Activated CD4-positive, alpha-beta T cell treated with anti-CD3 and anti-CD28 coated beads, Interleukin-10, Interleukin-2, amounts not matched to agents 100 ng/mL and 50 ng/mL, durations not matched to agents 16 hours and 8 hours (primary cell): ENCODE measurements around the gene ZNF189.

Source experiments
- DNase-seq: peaks from one replicate; pipeline ENCODE4 v3.0.0-alpha.2; 2020

The ZNF189 gene

DNA sequence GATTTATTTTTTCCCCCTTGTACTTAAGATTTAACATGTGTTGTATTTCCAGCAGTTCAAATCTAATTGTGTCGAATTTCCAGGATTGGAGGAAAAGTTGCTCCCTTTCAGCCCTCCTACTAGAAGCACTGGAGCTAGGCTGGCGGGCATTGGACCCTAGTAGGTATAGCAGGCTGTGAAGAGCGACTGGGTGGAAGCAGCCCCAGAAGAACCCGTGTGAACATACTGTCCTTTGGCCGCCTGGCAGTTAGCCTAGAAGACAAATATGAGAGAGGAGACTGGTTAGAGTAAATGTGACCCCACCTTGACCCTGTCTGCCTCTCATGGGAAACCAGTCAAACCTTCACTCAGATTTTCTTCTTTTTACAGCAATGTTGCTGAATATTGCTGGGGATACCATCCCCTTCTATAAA, 23.0 kb downstream of the ZNF189 start:
- DNase-seq = no peak

DNA sequence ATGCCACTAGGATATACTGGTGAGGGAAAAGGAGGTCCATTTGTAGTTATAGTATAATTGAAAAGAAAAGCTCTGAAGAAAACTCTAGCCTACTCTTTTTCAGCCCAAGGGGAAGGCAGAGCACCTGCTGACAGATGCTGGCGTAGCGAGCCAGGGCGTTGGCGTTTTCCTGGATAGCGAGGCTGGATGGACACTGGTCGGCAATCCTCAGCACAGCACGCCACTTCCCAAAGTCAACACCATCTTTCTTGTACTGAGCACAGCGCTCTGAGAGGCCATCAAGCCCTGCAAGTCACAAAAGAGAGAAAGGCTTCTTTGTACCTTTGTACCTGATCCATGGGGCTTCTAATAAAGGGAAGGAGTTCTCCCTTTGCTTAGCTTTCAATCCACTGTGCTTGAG, 28.7 kb downstream of the ZNF189 start:
- no peak for DNase-seq

DNA sequence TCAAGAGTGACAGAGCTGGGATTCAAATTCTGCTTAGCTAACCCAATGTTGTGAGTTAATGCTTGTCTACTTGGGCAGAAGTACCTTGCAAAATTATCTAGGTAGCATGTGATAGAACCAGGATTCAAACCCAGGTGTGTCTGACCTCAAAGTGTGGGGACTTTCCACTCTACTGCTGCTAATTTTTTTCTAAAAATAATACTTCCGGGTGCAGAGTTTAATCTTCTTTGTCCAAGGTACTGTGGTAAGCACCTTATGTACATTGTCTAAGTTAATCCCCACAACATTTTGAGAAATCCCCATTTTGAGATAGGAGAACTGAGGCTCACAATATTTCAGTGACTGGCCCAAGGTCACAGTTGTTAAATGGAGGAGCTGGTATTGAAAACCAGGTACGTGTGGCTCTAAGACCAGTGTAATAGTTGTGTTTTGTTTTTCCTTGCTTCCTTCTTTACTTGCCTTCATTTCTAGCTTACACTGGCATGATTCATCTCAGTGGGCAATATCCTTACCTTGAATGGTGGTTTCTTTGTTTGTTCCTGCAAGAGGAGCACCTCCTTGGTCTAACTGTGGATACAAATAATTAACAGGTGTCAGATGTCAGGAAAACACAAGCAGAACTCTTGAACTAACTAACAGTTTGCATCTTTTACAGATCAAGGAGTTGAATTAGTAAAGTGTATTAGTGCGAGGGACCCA, 29.5 kb downstream of the ZNF189 start:
- DNase-seq = no peak

DNA sequence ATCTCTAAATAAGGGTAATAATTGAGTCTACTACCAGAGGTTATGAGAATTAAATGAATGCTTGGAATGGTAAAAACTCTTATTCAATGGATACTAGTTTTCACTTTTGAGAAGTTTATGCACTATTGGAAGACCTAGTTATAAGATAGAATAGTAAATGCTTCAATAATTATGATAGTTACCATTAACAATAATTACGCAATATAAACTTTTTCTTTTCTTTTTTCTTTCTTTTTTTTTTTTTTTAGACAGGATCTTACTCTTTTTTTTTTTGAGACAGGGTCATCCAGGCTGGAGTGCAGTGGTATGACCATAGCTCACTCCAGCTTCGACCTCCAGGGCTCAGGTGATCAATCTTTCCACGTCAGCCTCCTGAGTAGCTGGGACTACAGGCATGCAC, 30.3 kb downstream of the ZNF189 start:
- no peak for DNase-seq

DNA sequence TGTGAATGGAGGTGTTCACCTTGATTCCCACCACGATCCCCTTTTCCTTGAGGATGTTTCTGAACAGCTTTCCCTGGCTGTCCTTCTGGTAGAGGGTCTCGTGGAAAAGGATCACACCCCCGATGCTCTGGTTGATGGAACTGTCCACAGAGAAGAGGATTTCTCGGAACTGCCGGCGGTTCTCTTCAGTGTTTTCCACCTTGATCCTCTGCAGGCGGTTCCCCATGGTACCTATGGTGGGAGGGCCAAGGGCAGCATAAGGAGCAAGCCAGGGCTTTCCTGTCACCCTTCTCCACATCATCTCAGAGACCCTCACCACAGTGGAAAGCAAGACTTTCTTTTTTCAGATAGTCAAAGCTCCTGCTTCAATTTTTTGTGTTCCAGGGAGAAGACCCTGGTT, 31.1 kb downstream of the ZNF189 start:
- no peak for DNase-seq

DNA sequence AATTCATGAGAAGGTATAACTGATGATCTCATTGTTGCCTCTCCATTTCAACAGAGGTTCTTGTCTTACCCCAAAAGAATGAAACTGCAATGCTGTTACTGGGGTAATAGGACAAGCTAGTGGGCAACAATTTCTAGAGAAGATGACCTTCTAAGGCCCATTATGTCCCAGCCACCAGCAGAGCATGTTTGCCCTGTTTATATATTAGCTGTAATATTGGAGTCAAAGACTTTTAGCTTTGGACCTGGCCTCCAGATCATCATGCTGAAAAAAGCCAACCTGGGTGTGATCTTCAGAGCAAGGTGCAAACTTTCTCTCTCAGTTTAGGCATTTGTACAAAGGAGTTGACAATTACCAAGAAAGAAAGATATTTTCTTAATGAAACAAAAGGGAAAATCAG, 33.5 kb downstream of the ZNF189 start:
- DNase-seq = no peak

DNA sequence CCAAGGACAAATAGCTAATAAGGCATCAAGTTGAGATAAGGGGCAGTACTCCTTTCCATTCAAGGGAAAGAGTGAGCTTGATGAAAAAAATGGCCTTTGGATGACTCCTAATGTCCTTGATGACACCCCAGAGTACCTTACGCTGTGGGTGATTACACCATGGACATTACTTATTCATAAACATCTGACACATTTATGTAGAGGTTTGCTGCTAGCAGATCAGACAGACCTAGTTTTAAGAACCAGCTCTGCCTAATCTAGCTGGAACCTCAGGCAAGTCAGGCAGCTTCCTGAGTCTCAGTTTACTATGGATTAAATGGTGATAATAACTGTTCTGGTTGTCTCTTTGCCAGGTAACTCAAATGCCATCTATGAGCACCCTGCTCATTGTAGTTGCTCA, 34.1 kb downstream of the ZNF189 start:
- DNase-seq = no peak

DNA sequence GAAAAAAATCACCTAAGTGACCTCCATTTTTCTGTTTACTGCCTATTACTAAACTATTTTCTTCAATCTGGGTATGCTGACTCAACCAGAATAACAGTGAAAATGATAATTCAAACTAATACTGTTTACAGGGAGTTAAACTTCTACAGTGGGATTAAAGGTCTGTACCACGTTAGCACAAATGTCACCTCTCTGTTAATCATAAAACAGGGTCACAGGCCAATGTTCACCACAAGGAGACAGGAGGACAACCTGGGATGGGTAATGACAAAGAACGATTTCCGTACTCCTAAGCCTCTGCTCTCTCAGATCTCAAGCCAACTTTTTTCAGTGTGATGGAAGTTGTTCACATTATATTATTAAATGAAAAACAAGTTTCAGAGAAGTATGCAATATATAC, 34.6 kb downstream of the ZNF189 start:
- no peak for DNase-seq

DNA sequence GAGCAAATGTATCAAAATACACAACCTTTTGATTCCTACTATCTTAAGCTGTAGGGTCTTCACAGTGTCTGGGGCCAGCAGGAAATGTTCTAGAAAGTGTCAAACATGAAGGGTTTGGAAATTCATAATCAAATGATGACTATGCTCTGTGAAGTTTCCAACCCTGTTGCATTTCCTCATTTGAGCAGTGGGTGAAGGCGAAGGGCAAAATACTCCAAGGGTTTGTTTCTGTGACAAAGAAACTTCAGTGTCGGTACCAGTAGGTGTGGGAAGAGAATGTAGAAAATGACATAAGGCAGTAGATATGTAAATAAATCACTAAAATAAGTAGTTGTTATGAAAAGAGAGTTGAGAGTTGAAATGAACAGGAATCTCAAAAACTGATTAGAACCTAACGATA, 36.3 kb downstream of the ZNF189 start:
- DNase-seq = no peak

DNA sequence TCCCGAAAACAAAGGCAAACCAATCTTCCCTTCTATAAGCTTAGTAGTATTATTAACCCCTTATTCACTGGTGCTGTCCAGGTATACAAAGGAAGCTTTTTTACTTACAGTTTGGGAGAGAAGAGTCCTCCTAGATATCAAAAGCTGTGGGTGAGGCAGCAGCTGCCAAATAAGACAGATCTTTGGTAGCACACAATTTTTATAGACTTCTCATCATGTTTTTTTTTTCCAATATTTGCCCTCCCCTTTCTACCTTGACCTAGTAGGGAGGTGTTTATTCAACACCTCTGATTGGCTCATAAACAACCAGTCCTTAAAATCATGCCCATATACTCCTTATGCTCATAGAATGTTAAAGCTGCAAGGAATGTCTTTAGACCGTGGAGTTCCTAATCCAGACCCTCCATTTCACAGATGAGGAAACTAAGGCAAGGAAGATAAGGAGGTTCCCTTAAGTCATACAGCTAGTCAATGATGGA, 37.0 kb downstream of the ZNF189 start, which contains the start of gene ALDOB:
Gene ALDOB, minus strand, starts transcription at position 174 of the 479 bp plus-strand sequence. CDS start 4,887 bp downstream, outside the sequence.
- DNase-seq = no peak

DNA sequence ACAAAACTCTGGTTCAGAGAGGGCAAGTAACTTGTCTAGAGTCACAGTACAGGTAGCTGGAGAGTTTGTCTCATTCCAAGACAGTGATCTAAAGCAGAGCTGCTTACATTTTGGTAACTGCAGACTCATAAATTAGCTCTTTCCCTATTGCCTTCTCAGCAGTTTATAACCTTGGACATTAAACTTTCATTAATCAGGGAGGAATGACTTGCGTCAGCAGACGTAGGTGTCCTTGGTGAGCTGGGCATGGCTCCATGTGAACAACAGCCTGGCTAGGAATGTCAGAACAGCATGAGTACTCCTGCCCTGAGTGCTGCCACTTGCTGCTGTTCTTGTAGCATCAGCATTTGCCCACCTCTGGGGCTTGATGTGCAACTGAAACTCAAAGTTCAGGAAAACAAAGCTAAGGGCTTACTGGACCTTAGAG, 39.2 kb downstream of the ZNF189 start:
- no peak for DNase-seq

DNA sequence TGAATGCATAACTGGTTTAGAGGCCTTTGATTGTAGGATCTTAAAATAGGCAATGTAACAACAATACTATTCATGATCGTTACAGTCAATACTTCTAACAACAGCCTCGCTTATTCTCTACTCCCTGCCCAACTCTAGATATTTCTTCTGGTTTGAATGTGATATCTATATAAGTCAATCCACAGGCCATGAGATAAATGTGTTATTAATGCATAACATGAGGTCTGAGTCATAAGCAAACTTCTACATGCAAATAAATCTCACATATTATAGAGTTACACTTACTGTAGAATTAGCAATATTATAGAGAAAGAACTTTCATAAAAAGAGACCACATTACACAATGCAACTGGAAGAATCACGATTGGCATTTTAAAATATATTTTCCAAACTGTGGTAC, 39.9 kb downstream of the ZNF189 start:
- no peak for DNase-seq

DNA sequence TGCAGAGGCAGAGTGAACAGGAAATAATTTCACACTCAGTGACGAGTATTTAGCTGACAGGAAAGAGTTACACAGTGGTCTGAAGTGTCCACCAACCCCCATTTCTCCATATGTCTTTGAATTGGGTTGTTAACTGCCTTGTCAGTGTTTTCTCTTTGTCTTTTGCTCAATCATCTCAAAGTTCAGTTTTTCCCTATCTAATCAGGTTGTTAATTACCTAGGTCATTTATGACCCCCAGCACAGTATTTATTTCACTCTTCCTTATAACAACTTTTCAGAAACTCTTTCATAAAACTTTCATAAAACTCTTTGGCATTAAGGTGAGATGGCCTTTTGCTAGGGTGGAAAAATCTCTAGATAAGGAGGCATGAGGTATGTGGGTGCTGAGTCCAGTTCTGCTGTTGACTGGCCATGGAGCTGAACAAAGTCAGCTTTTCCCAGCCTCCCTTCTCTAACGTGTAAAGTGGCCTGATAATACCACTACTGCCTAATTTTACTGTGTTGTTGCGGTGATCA, 42.1 kb downstream of the ZNF189 start:
- DNase-seq = no peak

DNA sequence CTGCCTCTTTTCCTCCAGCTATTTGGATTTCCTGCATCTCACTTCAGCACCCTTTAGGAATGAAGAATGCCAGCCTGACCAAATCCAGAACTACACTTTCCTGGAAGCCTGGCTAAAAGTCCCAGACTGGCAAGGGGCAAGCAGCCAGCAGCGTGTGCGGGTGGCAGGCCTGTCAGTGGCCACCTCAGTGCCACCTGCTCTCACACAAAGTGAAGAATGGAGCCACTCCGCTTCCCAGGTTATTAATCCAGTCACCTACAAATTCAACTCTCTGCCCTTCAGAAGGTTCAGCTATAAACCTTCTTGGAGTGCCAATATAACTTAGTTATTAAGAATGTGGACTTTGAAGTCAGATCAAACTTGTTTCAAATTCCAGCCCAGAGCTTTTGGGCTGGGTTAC, 43.7 kb downstream of the ZNF189 start:
- DNase-seq = no peak

DNA sequence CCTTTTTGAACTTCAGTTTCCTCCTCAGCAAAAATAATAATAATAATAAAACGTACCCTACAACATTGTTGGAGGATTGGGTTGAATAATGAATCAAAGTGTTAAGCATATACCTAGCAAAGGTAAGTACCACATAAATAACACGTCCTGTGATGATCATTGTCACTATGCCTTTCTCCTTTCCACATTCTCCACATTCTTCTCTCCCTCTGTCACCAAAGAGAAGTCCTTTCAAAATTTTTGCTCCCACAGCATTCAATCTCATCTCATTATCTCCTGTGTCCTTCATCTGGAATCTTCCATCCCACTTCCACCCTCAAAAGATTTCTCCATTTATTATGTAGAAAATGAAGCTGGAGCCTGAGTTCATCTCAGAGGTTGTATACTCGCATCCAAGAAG, 44.1 kb downstream of the ZNF189 start:
- DNase-seq = no peak

DNA sequence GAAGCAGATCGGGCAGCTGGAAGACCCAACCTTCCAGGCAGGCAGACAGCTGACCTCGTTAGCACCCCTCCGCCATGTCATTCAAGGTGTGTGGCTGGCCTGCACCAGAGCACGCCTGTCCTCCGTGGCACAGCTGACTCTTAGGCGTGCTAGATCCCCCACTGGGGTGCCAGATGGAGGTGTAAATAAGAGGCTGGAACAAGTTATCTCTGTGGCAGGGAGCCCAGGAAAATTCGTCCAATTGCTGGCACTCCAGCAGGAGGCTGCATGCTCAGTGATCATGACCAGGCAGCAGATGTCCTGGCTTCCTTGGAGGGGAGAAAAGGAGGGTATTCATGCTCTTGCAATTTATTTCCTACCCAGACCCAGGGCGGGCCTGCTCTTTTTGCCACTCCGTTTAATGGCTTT, 44.7 kb downstream of the ZNF189 start:
- DNase-seq = no peak

DNA sequence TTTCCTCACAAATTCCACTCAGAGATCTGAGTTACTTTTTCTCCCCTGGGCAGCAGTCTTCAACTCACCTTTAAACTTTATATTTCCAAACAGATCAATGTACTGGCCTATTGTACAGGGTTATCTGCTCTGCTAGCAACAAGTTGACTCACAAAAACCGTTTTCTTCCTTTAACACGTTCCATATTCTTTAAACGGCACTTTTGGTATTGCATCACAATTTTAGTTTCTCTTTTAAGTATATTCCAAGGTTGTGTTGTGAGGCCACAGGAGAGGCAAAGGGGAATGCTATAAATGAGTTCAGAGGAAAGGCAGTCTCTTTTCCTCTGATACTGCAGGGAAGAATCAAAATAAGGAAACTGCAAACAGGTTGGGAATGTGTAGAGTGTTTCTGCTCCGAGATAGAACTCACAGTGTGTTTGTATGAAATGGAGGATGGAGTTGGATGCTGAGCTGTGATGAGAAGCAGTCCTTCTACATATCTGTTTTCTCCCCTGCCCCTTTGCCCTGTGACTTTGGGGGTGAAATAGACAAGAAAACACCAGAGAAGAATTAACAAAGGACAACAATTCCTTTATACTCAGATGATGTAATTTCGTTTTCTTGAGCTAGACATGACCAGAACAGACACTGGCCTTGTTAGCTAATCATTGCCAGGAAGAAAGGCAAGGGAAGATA, 46.8 kb downstream of the ZNF189 start:
- DNase-seq = no peak

DNA sequence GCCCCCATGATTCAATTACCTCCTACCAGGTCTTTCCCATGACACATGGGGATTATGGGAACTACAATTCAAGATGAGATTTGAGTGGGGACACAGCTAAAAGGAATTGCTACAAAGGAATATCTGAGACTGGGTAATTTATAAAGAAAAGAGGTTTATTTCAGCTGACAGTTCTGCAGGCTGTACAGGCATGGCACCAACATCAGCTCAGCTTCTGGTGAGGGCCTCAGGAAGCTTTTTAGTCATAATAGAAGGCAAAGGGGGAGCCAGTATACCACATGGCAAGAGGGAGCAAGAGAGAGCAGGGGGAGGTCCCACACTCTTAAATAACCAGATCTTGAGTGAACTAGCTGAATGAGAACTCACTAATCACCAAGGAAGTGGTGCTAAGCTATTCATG, 48.1 kb downstream of the ZNF189 start:
- no peak for DNase-seq

DNA sequence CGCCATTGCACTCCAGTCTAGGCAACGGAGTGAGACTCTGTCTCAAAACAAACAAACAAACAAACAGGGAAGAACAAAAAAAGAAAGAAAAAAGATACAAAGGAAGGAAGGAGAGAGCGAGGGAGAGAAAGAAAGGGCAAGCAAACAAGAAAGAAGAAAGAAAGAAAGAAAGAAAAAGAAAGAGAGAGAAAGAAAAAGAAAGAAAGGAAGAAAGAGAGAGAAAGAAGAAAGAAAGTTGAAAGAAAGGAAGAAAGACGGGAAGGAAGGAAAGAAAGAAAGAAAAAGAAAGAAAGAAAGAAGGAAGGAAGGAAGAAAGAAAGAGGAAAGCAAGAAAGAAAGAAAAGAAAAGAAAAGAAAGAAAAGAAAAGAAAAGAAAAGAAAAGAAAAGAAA, 50.0 kb downstream of the ZNF189 start:
- no peak for DNase-seq

DNA sequence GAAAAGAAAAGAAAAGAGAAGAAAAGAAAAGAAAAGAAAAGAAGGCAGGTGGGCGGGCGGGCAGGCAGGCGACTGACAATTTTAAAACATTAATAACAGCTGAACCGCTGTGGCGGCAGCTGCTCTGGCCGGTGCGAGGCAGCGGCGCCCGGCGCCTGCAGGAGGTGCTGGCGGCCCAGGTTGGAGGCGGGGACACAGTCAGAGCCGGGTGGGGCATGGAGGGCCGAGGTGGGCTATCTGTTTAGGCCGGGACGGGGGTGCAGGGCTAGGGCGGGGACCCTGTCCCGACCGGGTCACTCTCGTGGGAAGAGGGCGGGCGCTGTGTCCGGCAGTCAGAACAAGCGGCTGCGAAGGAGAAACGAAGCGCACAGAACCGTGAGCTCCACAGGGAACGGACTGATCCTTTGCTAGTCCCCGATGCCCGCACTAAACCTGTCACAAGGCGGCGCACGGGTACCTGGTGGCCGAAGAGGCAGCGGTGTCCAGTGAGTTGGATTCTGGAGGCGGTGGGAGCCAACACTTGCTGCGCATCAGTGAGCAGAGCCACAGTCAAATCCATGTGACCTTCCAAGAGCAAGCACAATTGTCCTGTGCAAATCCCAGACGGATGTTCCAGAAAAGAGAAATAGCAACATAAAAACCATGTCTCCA, 50.5 kb downstream of the ZNF189 start:
- peak; percentile 50 for DNase-seq

DNA sequence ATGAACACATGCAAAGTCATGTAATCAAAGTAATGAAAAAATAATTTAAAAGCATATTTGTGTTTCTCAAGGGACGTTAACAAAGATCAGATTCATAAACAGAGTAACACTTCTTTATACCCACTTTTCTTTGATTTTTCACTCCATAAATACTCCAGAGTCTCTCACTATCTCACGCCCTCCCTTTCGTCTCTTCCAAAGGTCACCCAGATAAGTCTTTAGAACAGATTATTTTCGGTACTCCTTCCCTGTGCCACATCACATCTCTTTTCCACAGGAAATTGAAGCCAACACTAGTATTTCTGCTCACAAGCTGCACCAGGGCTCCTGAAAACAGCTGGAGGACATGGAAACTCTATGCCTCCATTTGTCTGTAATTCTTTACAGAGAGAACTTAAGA, 52.3 kb downstream of the ZNF189 start:
- no peak for DNase-seq

DNA sequence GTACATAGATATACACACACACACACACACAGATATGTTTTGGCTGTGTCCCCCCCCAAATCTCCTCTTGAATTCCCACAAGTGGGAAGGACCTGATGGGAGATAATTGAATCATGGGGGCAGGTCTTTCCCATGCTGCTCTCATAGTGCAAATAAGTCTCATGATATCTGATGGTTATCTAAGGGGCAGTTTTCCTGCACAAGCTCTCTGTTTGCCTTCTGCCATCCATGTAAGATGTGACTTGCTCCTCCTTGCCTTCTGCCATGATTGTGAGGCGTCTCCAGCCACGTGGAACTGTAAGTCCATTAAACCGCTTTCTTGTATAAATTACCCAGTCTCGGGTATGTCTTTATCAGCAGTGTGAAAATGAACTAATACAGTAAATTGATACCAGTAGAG, 52.8 kb downstream of the ZNF189 start:
- DNase-seq = no peak

DNA sequence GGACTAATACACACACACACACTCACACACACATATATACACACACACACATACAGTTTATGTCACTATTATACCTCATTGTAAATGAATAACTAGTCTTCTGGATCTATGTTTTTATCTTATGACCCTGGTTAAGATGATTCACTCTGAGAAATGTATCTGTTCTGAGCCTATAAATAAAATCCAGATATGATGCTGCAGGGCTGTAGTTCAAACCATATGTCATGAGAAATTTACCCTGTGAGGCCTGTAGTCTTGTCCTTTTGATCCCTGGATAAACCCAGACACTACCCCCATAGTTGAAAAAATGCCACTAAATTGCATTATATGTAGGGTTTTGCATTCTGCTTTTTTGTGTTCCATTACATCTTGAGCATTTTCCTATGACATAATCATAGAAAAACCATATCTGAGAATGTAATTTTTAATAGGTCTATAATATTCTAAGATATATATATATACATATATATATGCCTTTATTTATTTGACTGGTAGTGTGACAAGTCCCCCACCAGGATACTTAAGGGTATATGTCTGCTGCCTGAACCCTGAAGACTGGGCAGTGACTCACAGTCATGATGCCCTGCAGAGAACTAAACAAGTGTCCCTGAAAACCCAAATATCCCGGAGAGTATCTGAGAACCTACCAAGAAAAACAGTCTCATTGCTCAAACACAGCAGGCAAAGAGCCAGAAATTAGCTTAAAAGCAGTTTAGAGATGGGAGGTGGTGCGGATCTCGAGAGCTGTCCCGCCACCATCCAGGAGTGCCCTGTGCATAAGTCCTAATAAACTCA, 55.3 kb downstream of the ZNF189 start:
- DNase-seq = no peak
